Measurements from ENCODE around the gene IMMP2L.

GRCh38 chr7:111145472-111145871 lies 416.8 kb downstream of the IMMP2L start:
- TF ChIP-seq CTCF (IDR thresholded peaks at IDR 0.05; ENCODE audit: control extremely low read depth in 1 of 3, insufficient read depth in 1 of 3, low read depth in 1 of 3, low read length in 3 of 3) (no peak), TAF1 (IDR thresholded peaks at IDR 0.05; ENCODE audit: low read depth, low read length) (no peak), HDAC2 (IDR thresholded peaks at IDR 0.05; ENCODE audit: borderline replicate concordance in 1 of 2, low read depth in 2 of 2, low read length in 2 of 2) (no peak), SIN3A (conservative IDR thresholded peaks at IDR 0.05 in 1 of 2, IDR thresholded peaks at IDR 0.05 in 1 of 2; ENCODE audit: low read depth in 1 of 2, low read length in 2 of 2) (no peak), EGR1 (IDR thresholded peaks at IDR 0.05; ENCODE audit: borderline replicate concordance, low read depth, low read length) (no peak), POU5F1 (IDR thresholded peaks at IDR 0.05; ENCODE audit: low read depth, low read length) (no peak), USF2 (IDR thresholded peaks at IDR 0.05; ENCODE audit: low read length) (no peak), POLR2A (IDR thresholded peaks at IDR 0.05; ENCODE audit: control extremely low read depth in 1 of 2, low read depth in 2 of 2, low read length in 2 of 2) (no peak), JUN (IDR thresholded peaks at IDR 0.05; ENCODE audit: low read depth, low read length) (no peak), KDM1A (IDR thresholded peaks at IDR 0.05; ENCODE audit: borderline replicate concordance, low read length) (no peak), EP300 (IDR thresholded peaks at IDR 0.05; ENCODE audit: borderline replicate concordance in 1 of 2, low read depth in 2 of 2, low read length in 2 of 2) (no peak), ZNF274 (IDR thresholded peaks at IDR 0.05; ENCODE audit: borderline replicate concordance, extremely low read depth, low read length) (no peak), SRF (IDR thresholded peaks at IDR 0.05; ENCODE audit: low read depth, low read length) (no peak), RXRA (IDR thresholded peaks at IDR 0.05; ENCODE audit: insufficient read depth, low read depth, low read length) (no peak)

Measured in H1 (cell line).